Activated CD4-positive, alpha-beta T cell treated with anti-CD3 and anti-CD28 coated beads, Interleukin-2, amount 50 U/mL, for 48 hours (primary cell): ENCODE results near the gene MED12L.

Experiments used
- DNase-seq, 2 experiments: peaks; one replicate each; pipeline ENCODE4 v3.0.0-alpha.2; 2020

The MED12L gene

DNA sequence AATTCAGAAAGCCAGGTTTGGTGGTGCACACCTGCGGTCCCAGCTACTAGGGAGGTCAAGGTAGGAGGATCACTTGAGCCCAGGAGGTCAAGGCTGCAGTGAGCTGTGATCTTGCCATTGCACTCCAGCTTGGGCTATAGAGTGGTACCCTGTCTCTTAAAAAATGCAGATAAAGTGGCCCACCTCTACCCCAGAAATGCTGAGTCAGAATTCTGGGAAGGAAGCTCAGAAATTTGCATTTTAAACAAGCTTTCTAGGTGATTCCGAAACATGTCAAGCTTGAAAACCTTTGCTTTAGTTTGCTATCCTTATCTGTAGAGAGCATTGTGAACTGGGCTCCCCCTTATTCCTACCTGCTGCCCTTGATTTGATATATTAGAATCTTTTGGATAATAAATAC is 7.7 kb downstream of the MED12L start:
- no peak for DNase-seq

DNA sequence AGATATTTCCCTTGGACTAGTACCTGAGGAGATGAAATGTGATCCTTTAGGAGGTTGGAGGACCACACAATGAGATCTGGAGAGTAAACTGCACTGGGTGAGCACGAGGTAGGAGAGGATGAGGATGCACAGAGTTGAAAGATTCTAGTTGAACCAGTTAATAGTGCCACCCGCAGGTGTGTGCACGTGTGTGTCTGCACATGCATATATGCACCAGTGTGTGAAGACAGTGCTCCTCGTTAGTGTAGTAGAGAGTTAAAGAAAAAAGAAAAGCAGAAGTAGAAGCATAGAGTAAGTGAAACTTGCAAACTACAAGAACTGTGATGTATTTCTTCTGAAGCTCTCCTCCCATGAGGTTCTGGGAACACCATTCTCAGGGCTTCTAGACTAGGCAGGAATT is 8.4 kb downstream of the MED12L start:
- no peak for DNase-seq

DNA sequence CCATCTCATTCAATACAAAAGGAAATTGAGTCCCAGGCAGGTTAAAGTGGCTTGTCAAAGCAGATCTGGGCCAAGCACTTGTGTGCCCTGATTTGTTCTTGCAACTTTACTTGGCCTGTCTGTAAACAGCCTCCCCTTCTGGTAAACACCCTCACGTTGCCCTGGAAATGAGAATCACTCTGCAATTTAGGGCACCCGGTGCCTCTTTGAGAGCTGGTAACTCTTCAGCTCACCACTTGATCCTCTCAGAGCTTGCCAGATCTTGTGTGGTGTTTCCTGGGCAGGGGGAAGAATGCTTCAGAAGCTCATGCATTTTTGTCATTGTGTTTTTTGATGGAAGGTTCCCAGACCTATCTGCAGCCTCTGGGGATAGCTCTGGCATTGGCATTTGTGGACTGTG is 11.3 kb downstream of the MED12L start:
- no peak for DNase-seq

DNA sequence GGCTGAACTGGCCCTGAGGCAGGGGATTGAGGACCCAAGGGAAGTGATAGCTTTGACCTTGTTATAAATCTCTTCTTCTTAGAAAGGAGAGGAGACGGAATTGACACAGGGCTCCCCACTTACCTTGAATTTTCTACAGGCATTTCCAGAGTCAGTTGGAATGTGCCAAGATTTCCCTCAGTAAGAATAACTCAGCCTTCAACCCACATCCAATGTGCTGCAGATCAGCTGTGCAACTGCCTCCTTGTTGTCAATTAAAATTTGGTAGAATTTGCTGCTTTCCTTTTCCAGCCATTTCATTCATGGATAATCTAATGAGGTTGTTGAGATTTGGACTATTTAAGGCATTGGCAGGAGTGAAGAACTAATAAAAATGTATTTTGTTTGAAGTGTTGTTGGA is 14.6 kb downstream of the MED12L start:
- no peak for DNase-seq

DNA sequence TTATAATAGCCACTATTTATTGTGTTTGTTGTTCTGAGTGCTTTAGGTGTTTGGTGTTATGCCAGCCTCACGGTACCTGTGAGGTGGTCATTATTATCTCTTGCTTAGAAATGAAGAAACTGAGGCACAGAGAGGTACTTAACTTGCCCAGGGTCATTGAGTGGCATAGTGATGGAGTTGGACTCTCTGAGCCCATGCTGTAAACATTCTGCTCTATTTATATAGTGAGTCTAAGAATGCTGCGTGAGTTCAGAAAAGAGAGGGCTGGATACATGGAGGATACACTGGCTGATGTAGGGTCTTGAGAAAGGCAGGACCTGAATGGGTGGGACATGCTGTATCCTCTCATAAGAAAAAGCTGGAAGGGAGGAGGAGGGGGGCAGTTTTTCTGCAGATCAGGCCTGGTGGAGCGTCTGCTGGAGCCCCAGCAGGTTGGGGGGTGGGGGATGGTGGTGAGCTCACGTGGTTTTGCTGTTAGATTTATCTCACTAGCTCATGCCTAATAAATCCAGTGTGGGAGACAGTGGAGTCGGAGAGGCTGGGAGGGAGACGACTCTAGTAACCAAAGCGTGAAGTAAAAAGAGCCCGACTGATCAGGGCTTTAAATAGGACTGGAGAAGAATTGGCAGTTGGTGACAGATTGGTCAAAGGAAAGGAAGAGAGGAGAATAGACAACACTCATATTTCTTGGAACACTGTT is 16.0 kb downstream of the MED12L start:
- no peak for DNase-seq

DNA sequence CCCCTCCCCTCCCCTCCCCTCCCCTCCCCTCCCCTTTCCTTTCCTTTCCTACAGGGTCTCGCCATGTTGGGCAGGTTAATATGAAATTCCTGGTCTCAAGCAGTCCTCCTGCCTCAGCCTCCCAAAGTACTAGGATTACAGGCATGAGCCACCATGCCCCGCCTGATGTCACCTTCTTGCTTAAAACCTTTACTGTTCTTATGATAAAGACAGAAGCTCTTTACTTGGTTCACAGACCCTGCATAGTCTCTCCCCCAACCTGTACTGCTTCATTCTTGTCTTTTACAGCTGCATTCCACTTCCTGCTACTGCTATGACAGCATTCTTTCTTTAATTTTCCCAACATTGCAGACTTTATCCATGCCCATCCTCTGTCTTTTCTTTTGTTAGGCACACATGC is 20.8 kb downstream of the MED12L start:
- DNase-seq: no peak

DNA sequence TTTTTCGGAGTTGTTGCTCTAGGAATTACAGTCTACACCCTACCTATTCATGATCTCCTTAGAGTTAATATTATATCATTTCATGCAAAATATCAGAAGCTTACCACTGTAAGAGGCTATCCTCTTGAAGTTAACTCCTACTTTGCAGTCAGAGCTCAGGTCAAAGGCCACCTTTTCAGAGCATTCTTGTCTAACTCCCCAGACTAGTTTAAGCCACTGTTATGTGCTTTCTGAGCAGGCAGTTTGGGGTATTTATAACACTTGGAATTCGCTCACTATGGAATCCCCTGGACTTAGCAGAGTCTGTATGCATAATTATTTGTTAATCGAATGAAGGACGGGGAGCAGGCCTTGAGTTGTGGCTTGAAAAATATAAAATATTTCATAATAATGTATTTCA is 21.7 kb downstream of the MED12L start:
- DNase-seq: no peak

DNA sequence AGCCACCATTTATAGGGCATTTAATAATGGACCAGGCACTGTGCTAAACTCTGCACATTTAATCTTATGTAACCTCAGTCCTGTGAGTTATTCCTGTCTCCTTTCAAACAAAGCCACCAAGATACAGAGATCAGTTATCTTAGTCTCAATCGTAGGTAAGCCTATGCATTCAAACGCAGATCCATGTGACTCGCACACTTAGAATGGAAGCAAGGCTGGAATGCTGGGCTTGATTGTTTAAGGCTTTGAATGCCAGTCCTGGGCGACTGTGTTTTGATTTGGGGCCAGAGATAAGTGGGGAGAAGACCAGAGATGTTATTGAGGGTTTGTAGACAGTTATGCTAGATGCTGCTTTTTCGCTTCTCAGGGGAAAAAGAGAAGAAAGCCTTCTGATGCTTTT is 22.2 kb downstream of the MED12L start:
- no peak for DNase-seq

DNA sequence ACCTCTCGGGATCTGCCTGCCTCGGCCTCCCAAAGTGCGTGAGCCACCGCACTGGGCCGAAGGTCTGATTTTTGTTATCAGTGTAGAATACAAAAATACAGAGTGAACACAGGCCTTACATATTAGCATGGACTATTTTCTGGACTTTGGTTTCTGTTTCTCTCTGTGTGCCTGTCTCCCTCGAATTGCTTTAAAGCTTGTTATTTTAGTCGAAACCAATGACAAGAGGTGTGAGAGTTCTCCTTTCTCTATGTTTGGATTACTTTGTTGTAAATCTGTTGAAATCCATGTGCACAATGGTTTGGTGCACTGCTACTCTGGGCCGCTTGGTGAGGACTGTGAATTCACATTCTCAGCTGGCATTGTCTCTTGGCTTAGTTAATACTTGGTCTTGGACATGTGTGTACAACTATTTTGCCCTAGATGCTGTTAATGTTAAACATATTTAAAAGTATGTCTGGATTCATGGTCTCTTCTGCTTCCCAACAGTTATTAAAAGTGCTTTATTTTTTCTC is 23.9 kb downstream of the MED12L start:
- no peak for DNase-seq

DNA sequence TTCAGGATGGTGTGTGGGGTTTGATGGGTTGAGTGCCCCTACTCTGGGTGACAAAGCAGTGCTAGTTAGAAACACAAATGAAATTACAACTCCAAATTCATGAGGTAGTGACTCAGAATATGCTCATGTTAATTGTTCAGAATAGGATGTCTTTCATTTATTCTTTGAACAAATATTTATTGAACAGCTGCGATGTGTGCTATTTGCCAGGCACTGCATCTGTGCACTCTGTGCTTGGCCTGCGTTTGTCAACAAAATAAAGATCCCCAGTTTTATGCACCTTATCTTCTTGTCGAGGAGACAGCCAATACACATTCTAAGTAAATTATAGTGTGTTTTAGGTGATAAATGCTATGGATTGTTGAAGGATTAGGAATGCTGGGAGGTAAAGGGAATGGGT is 27.3 kb downstream of the MED12L start:
- no peak for DNase-seq

DNA sequence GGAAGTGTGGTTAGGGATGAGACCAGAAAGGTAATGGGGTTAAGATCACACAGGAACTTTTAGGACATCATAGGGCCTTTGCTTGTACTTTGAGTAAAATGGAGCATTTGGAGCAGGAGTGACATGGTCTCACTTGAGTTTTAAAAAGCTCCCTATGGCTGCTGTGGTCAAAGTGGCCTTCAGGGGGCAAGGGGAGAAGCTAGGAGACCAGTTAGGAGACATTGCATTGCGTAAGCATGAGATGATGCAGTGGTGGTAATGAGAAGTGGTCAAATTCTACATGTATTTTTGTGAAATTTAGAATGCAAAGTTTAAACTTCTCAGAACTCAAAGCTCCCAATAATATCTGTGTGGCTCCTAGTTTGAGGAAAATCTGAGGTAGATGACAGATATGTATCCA is 27.9 kb downstream of the MED12L start:
- DNase-seq: no peak

DNA sequence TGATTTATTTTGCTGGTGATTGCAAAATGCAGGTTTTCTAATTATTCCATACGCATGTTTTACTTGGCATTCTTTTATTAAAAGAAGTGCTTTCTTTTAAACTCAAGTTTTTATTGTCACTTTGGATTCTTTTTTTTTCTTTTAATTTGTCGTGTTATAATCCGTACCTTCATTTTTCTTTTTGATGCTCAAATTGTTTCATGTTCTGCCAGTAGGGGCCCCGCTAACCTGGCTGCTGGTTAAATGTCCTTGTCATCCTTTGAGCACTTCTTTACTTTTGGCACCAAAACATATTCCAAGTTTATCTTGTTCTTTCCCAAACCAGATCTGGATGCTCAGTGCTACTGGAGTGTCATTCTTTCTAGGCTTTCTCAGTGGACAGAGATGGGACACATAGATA is 31.6 kb downstream of the MED12L start:
- no peak for DNase-seq

DNA sequence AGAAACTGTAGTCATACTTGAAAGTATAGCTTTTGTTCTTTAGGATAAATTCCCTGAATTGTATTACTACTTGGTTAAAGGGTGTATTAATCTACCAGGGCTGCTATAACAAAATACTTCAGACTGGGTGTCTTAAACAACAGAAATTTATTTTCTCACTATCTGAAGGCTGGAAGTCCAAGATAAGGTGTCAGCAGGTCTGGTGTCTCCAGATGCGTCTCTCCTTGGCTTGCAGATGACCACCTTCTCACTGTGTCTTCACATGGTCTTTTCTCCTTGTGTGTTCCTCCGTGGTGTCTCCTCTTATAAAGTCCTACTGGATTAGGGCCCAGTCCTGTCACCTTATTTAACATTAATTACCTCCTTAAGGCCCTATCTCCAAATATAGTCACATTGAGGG is 33.7 kb downstream of the MED12L start:
- DNase-seq: no peak

DNA sequence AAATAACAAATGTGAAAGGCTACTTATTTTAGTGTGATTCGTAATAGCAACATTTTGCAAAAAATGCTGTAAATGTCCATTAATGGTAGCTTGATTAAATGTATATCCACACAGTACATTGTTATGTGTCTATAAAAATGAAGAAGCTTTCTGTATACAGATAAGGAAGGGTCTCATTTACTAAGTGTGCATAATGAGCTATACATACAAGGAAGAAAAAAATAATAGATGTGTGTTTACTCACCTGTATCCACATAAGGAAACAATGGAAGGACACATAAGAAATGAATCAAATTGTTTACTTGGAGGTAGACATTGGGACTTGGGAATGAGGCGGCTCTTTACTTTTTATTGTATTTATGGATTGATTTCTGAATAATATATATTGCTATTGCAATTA is 34.9 kb downstream of the MED12L start:
- no peak for DNase-seq

DNA sequence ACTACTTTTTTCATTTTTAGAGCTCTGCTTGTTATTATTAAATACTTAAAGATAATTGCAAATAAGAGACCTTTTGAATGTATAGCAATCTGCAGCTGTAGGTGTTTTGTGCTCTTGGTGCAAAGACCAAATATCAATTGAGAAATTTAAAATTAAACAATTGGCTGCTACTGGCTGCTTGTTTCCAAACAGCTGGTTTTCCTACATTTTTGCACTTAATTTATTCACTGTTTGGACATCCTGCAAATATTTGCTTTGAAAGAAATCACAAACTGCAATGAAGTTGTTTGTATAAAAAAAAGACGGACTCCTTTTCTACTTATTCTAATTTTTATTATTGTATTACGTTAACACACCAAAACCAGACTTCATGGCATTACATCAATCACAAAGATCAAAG is 35.6 kb downstream of the MED12L start:
- no peak for DNase-seq

DNA sequence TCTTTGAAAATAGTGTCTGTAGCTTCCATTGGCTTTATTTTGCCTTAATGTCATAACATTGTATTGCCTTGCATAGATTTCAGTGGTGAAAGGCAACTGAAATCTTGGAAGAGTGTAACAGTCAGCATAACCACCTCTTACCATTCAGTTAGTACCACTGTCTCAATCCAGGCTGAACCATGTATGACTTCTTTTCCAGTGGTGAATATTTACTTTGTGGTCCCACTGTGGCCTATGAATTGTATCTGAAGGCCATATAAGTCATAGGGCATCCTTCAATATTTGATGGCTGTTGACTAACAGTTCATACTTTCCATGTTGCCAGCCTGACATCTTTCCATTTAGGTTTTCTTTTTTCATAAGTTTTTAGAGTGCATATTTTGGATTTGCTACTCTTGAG is 38.4 kb downstream of the MED12L start:
- DNase-seq: no peak

DNA sequence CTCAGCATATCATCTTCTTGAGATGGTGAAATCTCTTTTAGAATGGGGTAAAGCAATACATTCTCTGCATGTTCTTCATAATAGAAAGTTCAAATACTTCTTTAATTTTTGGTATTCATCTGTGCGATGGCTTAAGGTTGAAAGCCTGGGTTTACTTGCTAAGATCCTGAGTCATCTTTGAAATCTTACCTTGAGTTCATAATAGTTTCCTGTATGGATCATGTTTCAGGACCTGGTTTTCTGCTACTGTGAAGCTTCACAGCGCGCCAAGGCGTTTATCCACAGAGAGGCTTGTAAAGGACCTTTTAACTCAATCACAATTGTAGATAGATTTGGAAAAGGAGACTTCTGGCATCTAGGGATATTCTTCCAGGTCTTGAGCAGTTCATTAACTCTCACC is 39.0 kb downstream of the MED12L start:
- DNase-seq: no peak

DNA sequence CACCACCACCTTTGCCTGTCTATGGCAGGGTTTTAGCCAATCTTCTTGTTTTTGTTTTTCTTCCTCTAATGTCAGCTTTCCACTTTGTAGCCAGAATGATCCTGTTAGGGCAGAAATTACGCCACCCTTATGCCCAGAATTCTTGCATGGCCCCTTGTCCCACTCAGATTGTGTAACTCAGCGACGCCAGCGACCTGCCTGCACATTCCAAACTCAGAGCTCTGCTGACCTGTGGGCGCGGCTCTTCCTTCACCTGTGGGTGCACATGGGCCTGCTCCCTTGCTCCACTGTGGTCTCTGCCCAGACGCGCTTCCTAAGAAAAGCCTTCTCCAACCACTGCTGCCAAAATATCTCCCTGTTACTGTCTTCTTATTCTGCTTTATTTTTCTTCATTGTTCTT is 45.0 kb downstream of the MED12L start:
- no peak for DNase-seq

DNA sequence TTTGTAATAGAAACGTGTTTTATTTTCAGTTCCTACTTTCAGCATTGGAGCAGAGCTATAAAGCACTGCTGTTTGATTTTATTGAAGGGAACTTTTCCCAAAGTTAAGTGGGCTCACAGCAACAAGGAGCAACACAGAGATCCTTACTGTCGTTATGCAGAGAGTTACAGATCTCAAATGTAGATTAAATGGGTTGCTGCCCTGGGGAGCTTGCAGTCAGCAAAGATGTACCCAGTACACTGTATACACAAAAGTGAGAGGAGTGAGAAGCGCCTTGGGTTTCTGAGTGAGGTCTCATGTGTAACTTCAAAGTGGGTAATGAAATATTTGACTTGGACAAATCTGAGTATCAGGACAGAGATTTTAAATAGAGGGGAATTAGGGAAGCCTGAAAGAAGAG is 47.7 kb downstream of the MED12L start:
- DNase-seq: no peak

DNA sequence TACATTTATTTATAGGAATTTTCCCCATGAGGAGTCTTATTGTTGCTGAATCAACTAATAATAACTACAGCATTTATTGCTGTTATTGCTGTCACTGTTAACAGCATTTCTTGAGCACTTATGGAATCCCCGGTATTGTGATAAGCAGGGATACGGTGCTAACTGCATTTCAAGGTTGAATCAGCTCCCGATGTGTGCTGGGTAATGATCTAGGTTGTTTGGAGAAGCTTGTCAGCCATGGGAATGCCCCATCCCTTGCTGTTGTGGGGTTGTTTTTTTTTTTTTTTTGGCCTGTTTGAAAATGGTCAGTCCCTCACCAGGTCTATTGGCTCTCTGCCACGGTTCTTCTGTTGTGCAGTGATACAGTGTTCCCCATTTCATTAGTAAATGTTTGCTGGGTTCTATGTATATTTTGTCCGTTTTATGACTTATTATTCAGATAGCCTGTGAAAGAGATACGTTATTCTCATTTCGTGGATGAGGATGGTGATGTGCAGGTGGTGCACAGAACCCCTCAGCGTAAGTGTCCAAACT is 48.5 kb downstream of the MED12L start:
- DNase-seq: no peak

DNA sequence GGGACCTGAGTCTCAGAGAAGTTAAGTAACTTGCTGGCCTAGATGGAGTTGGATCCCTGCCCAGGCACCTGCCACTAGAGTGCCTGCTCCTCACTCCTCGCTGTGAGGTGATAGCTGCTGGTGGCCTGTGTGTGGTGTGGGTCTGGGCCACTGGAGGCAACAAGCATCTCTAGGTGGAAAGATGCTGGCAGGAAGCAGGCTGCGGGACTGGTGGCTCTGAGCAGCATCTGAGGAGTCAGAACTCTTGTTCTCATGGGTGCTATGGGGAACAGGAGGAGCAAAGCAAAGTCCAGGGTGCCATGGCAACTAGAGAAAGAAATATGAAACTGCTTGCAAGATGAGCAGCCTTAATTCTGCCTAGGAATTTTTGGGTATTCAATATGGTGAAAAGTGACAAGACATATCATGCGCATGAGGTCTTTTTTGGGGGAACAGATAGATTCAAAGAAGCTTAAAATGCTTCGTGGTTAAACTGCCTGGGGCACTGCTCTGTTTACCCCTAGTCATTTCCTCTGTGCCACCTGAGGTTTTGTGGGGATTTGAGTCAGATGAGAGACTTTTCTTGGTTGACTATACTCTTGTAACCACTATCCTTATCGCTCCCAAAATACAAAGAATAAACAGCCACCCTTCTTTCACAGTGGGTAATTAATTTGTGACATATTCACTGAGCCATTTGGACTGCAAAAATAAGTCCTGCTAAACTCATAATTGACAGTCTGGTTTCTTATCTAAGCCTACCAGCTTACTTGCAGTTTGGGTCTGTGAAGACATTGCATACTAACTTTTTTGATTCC is 50.3 kb downstream of the MED12L start:
- peak; percentile 39 to 54 for DNase-seq

DNA sequence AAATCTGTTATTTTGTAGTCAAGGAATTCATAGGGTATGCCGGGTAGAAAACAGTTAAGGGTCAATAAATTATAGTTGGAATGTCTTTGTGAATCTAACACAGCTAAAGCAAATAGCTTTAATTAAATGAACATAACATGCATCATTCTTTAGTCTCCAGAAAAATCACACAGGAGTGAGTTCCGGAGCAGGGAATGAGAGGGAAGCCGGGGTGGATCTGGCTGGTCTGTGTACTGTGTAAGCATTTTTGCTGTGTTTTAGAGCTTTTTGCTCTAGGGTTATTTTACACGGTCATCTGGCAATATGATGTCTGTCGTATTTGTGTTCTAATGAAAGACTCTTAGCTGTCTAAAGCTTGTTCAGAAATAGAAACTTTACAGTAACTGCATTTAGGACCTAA is 57.5 kb downstream of the MED12L start:
- no peak for DNase-seq

DNA sequence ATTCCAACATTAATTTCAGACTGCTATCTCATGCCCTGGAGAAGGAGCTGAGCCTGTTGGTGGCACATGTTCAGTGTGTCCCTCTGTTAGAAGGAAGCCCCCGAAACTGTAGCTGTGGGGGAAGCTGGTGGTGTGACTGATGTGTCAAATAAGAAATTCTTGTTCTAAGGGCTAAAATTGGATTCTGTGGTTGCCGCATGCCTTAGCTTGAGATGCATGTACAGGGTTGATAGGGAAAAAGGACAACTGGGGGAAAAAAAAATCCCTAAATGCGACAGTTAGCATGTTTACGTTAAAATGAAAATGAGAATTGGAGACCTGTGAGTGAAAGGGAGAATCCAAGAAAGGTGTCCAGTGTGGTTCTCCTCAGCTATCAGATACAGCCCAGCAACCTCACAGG is 58.6 kb downstream of the MED12L start:
- DNase-seq: no peak

DNA sequence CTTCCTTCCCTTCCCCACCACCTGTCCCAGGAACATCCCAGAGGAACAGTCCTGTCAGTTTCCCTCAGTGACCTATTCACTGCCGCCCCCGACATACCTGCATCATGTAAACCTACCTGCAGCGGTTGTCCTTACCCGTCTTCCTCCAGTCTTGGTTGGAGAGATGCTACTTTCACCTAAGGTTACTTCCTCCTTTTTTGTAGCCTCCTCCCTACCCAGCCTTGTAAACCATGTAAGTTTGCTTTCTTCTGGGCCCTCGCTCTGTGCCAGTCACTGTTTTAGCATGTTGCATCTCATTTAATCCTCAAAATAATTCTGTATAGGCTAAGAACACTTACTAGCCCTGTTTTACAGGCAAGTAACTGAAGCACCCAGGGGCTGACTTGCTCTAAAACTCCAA is 59.3 kb downstream of the MED12L start:
- no peak for DNase-seq
